ENCODE data around the gene IZUMO3. TPM values are rescaled to one million over a fixed set of nuclear protein-coding genes. Genes with fewer than 3 reads are reported as not detected.

IZUMO3 gene
- total and polyA plus RNA-seq, 10 donors, result not detected

DNA sequence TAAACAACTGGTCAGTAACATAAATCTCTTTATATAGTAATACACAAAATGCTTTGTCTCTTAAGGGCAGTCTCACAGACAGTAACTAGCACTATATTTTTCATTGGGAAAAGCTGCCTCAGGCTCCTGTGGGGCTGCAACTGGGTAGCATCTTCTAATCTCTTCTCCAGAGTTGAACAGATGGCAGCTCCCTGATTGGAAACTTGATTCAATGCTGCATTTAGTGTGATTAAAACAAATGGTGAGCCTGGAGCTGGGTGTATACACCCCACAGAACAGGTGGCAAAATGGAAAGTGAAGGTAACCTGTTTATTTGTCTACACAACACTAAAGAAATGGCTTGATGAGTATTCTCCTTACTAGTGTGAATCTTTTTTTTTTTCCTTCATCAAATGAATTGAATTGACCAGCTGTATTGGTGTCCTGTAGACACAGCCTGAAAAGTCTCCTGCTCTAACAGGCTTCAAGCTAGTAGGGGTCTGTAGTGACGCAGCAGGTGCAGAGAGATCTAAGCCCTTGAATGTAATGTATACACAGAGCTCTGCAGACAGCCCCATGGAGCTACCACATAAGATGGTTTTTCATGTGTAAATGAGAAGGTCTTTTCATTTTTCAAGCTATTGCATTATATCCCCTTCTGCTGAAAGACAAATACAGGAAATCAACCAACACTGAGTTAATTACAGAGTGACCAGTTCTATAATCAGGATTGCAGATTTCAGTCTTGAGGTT, 43.3 kb downstream of the IZUMO3 start:
- WGBS, 5 donors, result 72 to 93% (median 78%) methylated on average over 1 of the region's 1 CpG
- no peak overlapping the region for H3K4me3 ChIP-seq
- TF ChIP-seq, protein P1, sequence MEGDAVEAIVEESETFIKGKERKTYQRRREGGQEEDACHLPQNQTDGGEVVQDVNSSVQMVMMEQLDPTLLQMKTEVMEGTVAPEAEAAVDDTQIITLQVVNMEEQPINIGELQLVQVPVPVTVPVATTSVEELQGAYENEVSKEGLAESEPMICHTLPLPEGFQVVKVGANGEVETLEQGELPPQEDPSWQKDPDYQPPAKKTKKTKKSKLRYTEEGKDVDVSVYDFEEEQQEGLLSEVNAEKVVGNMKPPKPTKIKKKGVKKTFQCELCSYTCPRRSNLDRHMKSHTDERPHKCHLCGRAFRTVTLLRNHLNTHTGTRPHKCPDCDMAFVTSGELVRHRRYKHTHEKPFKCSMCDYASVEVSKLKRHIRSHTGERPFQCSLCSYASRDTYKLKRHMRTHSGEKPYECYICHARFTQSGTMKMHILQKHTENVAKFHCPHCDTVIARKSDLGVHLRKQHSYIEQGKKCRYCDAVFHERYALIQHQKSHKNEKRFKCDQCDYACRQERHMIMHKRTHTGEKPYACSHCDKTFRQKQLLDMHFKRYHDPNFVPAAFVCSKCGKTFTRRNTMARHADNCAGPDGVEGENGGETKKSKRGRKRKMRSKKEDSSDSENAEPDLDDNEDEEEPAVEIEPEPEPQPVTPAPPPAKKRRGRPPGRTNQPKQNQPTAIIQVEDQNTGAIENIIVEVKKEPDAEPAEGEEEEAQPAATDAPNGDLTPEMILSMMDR (IDR thresholded peaks at IDR 0.05 in 8 of 11, conservative IDR thresholded peaks at IDR 0.05 in 3 of 11), result no peak
- TF ChIP-seq POLR2A (IDR thresholded peaks at IDR 0.05), result no peak
- no peak for TF ChIP-seq POLR2AphosphoS5 (IDR thresholded peaks at IDR 0.05)
- no peak for DNase-seq
- intact Hi-C loops (cut with DNase I; ENCODE audit: low total_unique reads), result no loop called here
- no peak overlapping the region for H3K27ac ChIP-seq
- H3K27me3 ChIP-seq (replicated peaks in 1 of 7), result no peaks in the 10 kb centered on the region
- no peaks in the 10 kb centered on the region for H3K4me1 ChIP-seq
- H3K36me3 ChIP-seq, result no peaks in the 10 kb centered on the region
- H3K9me3 ChIP-seq, result peaks cover 0 to 25% (median 7%) of the 10 kb centered on the region in 8 donors

DNA sequence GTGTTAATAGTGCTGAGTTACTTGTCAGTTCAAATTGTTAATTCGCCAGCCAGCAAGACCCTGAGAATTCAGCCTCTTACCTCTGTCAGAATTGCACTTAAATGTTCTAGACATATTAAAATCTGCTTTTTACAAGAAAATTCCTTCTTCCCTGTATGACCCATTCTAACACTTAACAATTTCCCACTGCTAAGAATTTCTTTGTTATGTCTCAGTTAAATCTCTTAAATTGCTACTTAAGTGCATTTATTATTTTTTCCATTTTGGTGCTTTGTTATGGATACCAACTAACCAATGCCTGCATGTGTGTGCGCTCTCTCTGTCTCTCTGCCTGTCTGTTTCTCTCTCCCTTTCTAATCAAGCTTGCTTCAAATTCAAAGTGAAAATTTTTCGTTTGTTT, 44.9 kb downstream of the IZUMO3 start:
- TF ChIP-seq POLR2AphosphoS5 (IDR thresholded peaks at IDR 0.05) (no peak), POLR2A (IDR thresholded peaks at IDR 0.05) (no peak)
- TF ChIP-seq, protein P1 (IDR thresholded peaks at IDR 0.05 in 8 of 11, conservative IDR thresholded peaks at IDR 0.05 in 3 of 11), result no peak
- H3K4me1 ChIP-seq, result no peaks in the 10 kb centered on the region
- no peak overlapping the region for H3K4me3 ChIP-seq
- H3K27ac ChIP-seq, result no peak overlapping the region
- DNase-seq, result no peak
- 61 to 76% (median 65%) methylated on average over 3 of the region's 3 CpGs for WGBS, 5 donors
- intact Hi-C loops (cut with DNase I; ENCODE audit: low total_unique reads), result no loop called here
- H3K9me3 ChIP-seq, result peaks cover 0 to 16% (median 5%) of the 10 kb centered on the region in 8 donors
- no peaks in the 10 kb centered on the region for H3K27me3 ChIP-seq (replicated peaks in 1 of 7)
- H3K36me3 ChIP-seq, result no peaks in the 10 kb centered on the region

DNA sequence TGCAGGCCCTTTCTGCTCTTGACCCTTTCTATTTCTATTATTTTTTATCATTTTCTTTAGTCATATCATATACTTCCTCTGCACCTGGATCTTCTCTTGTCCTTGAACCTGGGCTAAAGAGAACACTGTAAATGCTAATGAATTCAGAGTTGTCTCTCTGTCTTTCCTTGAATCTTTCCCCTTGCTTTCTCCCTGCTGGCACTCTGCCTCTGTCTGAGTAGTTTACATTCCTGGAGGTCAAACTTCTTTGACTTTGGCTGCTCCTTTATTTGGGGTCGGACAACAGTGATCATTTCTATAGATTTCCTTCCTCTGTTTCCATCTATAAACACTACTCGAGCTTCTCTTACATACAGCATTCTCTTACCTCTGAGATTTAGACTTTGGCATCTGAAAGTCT, 47.1 kb downstream of the IZUMO3 start:
- 32 to 58% (median 46%) methylated on average over 2 of the region's 2 CpGs for WGBS, 5 donors
- intact Hi-C loops (cut with DNase I; ENCODE audit: low total_unique reads), result no loop called here
- H3K4me1 ChIP-seq, result no peaks in the 10 kb centered on the region

DNA sequence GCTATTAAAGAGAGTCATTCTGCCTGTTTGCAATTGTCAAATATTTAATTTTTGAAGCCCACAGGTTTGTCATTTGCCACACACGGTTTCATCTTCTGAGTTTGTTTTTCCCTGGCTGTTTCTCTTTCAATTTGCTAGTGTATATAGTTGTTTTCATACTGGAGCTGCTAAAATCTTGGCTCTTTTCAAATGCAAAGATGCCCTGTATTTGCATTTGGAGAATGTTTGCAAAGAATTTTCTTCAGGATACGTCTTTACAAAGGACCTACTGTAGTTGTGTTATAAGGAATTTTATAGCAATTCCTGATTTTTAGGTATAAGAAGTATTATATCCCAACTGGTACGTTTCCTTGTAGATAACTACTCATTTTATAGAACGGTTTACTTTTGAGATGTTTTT, 48.0 kb downstream of the IZUMO3 start:
- Histone ChIP-seq H3K9me3 (peaks cover 0 to 12% (median 5%) of the 10 kb centered on the region in 8 donors), H3K36me3 (no peaks in the 10 kb centered on the region), H3K4me3 (no peak overlapping the region), H3K27ac (no peak overlapping the region), H3K27me3 (replicated peaks in 1 of 7) (no peaks in the 10 kb centered on the region), H3K4me1 (no peaks in the 10 kb centered on the region)
- WGBS, 5 donors, result 58 to 73% (median 68%) methylated on average over 4 of the region's 4 CpGs
- no peak for DNase-seq
- no peak for TF ChIP-seq POLR2AphosphoS5 (IDR thresholded peaks at IDR 0.05)
- TF ChIP-seq POLR2A (IDR thresholded peaks at IDR 0.05), result no peak
- TF ChIP-seq, protein P1 (IDR thresholded peaks at IDR 0.05 in 8 of 11, conservative IDR thresholded peaks at IDR 0.05 in 3 of 11), result no peak
- intact Hi-C loops (cut with DNase I; ENCODE audit: low total_unique reads), result no loop called here

More for the DNA sequence above, 47.1 kb downstream of the IZUMO3 start:
- TF ChIP-seq POLR2A (IDR thresholded peaks at IDR 0.05) (no peak), POLR2AphosphoS5 (IDR thresholded peaks at IDR 0.05) (no peak)
- TF ChIP-seq, protein P1 (IDR thresholded peaks at IDR 0.05 in 8 of 11, conservative IDR thresholded peaks at IDR 0.05 in 3 of 11), result no peak
- peaks cover 0 to 12% (median 3%) of the 10 kb centered on the region in 8 donors for H3K9me3 ChIP-seq
- no peak for DNase-seq
- no peak overlapping the region for H3K4me3 ChIP-seq
- no peak overlapping the region for H3K27ac ChIP-seq
- H3K27me3 ChIP-seq (replicated peaks in 1 of 7), result no peaks in the 10 kb centered on the region
- no peaks in the 10 kb centered on the region for H3K36me3 ChIP-seq

All from spleen (tissue), 11 donors.